Endothelial cell (in vitro differentiated cells): ENCODE measurements around the gene KIAA0040. TPM values are rescaled to one million over a fixed set of nuclear protein-coding genes. Genes with fewer than 3 reads are reported as not detected.

Experiments used
- DNase-seq: peaks from one replicate; pipeline ENCODE4 v3.0.0; 2021; ENCODE audit warnings: low spot score
- H3K27ac Mint-ChIP-seq: one replicate; pipeline ENCODE4 v1.8.0; 2021; ENCODE audit warnings: mixed read lengths, inconsistent platforms; ENCODE audit not compliant: unreplicated experiment
- H3K27me3 Mint-ChIP-seq: one replicate; pipeline ENCODE4 v1.8.0; 2021; ENCODE audit warnings: mild to moderate bottlenecking, moderate library complexity, mixed read lengths, inconsistent platforms; ENCODE audit not compliant: unreplicated experiment
- H3K36me3 Mint-ChIP-seq: one replicate; pipeline ENCODE4 v1.8.0; 2021; ENCODE audit warnings: mild to moderate bottlenecking, low read depth, mixed read lengths, inconsistent platforms; ENCODE audit not compliant: unreplicated experiment
- H3K4me1 Mint-ChIP-seq: one replicate; pipeline ENCODE4 v1.8.0; 2021; ENCODE audit warnings: mild to moderate bottlenecking, mixed read lengths, inconsistent platforms; ENCODE audit not compliant: unreplicated experiment
- H3K4me3 Mint-ChIP-seq: one replicate; pipeline ENCODE4 v1.8.0; 2021; ENCODE audit warnings: mild to moderate bottlenecking, mixed read lengths, inconsistent platforms; ENCODE audit not compliant: unreplicated experiment
- H3K9me3 Mint-ChIP-seq: one replicate; pipeline ENCODE4 v1.8.0; 2021; ENCODE audit warnings: mixed read lengths, inconsistent platforms; ENCODE audit not compliant: unreplicated experiment
- total RNA-seq: library from RNA; stranded (reverse); fragmentation: NEBNext Ultra II Directional; extraction: Animal tissue kit (Norgen Biotek cat#: 25700); gene quantifications from one replicate; pipeline ENCODE4 v1.2.1, GENCODE V29; 2021; ENCODE audit not compliant: unreplicated experiment
- TF ChIP-seq, protein P1 (sequence below): fragments of 200-600 bp; sonication (generic); IDR thresholded peaks from one replicate; pipeline ENCODE4 v1.5.0; 2021; ENCODE audit warnings: antibody characterized with exemption; ENCODE audit not compliant: unreplicated experiment

Gene KIAA0040
- total RNA-seq, 1 donor from 2014 or later = 4.1 TPM

DNA sequence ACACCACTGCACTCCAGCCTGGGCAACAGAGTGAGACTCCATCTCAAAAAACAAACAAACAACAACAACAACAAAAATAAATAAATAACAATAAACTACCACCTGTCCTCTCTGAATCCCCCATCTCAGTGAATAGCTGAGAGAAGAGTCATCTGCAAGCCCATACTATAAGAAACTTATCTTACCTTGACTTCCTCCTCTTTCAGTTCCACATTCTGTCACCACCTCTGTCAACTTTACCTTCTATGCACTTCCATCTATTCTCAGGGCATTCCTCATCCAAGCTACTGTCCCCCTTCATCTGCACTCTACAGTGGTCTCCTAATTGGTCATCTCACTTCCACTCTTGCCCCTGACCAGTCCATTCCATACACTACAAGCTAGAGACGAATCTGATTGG is 58.1 kb downstream of the KIAA0040 start:
- TF ChIP-seq, protein P1, sequence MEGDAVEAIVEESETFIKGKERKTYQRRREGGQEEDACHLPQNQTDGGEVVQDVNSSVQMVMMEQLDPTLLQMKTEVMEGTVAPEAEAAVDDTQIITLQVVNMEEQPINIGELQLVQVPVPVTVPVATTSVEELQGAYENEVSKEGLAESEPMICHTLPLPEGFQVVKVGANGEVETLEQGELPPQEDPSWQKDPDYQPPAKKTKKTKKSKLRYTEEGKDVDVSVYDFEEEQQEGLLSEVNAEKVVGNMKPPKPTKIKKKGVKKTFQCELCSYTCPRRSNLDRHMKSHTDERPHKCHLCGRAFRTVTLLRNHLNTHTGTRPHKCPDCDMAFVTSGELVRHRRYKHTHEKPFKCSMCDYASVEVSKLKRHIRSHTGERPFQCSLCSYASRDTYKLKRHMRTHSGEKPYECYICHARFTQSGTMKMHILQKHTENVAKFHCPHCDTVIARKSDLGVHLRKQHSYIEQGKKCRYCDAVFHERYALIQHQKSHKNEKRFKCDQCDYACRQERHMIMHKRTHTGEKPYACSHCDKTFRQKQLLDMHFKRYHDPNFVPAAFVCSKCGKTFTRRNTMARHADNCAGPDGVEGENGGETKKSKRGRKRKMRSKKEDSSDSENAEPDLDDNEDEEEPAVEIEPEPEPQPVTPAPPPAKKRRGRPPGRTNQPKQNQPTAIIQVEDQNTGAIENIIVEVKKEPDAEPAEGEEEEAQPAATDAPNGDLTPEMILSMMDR = no peak
- Mint-ChIP-seq H3K9me3 (no peaks in the 10 kb centered on the region), H3K4me3 (no peak overlapping the region), H3K27ac (no peak overlapping the region), H3K36me3 (peaks cover 4% of the 10 kb centered on the region), H3K27me3 (peaks cover 3% of the 10 kb centered on the region), H3K4me1 (peaks cover 21% of the 10 kb centered on the region)
- no peak for DNase-seq

- Mint-ChIP-seq H3K4me3 (no peak overlapping the region), H3K27ac (no peak overlapping the region), H3K36me3 (peaks cover 4% of the 10 kb centered on the region), H3K27me3 (peaks cover 3% of the 10 kb centered on the region), H3K9me3 (no peaks in the 10 kb centered on the region), H3K4me1 (peaks cover 21% of the 10 kb centered on the region)
- no peak for DNase-seq
- TF ChIP-seq, protein P1 = no peak
Measured at GRCh38 chr1:175133673-175134435, 58.7 kb downstream of the KIAA0040 start.

GRCh38 chr1:175132436-175132835 is 60.1 kb downstream of the KIAA0040 start:
- peaks cover 4% of the 10 kb centered on the region for H3K36me3 Mint-ChIP-seq
- no peak for DNase-seq
- no peak overlapping the region for H3K27ac Mint-ChIP-seq
- no peaks in the 10 kb centered on the region for H3K9me3 Mint-ChIP-seq
- peaks cover 34% of the 10 kb centered on the region for H3K4me1 Mint-ChIP-seq
- peaks cover 8% of the 10 kb centered on the region for H3K27me3 Mint-ChIP-seq
- H3K4me3 Mint-ChIP-seq = no peak overlapping the region
- TF ChIP-seq, protein P1 = no peak

- peaks cover 40% of the 10 kb centered on the region for H3K4me1 Mint-ChIP-seq
- peaks cover 4% of the 10 kb centered on the region for H3K36me3 Mint-ChIP-seq
- TF ChIP-seq, protein P1 = no peak
- peaks cover 6% of the 10 kb centered on the region for H3K27me3 Mint-ChIP-seq
- H3K27ac Mint-ChIP-seq = peak overlapping the region; percentile 62
- H3K4me3 Mint-ChIP-seq = no peak overlapping the region
- DNase-seq = no peak
- H3K9me3 Mint-ChIP-seq = no peaks in the 10 kb centered on the region
Measured at GRCh38 chr1:175131095-175131494, 61.5 kb downstream of the KIAA0040 start.

DNA sequence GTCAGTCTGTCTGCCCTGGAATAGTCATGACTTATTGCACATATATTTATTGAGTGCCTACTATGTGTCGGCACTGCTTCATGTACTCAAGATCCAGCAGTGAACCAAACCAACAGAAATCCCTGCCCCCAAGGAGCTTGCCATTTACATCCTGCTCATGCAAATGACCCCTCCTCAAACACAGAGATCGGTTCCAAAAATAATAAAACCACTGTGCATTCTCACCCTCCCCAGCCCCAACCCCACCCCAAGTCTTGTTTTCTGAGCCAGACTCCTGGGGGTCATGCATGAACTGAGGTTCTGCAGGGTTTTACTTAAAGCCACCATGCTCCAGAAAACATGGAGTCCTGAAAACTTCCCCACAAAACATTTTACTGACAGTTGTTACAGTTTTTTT is 61.9 kb downstream of the KIAA0040 start:
- peak overlapping the region; percentile 68 for H3K27ac Mint-ChIP-seq
- H3K27me3 Mint-ChIP-seq = peaks cover 6% of the 10 kb centered on the region
- TF ChIP-seq, protein P1 = no peak
- peaks cover 40% of the 10 kb centered on the region for H3K4me1 Mint-ChIP-seq
- H3K36me3 Mint-ChIP-seq = peaks cover 4% of the 10 kb centered on the region
- DNase-seq = no peak
- no peak overlapping the region for H3K4me3 Mint-ChIP-seq
- no peaks in the 10 kb centered on the region for H3K9me3 Mint-ChIP-seq
